Activated effector memory CD4-positive, alpha-beta T cell treated with anti-CD3 and anti-CD28 coated beads, Interleukin-2, amount 50 U/mL, for 16 hours (primary cell): ENCODE data around the gene SLCO4A1.
A peak's percentile ranks its signal among the peaks of the same experiment; 100 is the strongest.

Experiments
- DNase-seq: peaks from one replicate; pipeline ENCODE4 v3.0.0-alpha.2; 2020

The SLCO4A1 gene

DNA sequence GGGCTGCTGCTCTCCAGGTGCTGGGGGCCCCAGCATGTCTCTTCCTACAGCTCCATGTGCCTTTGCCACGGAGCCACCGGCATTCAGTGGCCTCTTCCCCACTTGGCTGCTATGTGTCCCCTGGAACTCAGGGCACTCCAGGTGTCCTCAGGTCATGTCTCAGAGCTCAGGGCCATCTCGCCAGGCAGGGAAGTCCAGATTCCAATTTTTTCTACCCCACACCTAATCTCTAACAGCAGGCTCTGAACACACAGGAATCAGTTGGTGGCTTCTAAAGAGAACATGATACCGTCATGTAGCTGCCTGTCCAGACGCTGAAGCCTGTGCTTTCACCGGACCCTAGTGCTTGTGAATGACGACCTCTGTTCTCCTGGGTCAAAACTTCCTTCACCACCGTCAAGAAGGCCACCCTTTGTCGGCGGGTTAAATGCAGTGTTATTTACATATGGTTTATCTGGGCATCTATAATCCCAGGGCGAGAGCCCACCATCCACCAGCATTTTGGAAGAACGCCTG lies 4.2 kb upstream of the SLCO4A1 start:
- DNase-seq: no peak

DNA sequence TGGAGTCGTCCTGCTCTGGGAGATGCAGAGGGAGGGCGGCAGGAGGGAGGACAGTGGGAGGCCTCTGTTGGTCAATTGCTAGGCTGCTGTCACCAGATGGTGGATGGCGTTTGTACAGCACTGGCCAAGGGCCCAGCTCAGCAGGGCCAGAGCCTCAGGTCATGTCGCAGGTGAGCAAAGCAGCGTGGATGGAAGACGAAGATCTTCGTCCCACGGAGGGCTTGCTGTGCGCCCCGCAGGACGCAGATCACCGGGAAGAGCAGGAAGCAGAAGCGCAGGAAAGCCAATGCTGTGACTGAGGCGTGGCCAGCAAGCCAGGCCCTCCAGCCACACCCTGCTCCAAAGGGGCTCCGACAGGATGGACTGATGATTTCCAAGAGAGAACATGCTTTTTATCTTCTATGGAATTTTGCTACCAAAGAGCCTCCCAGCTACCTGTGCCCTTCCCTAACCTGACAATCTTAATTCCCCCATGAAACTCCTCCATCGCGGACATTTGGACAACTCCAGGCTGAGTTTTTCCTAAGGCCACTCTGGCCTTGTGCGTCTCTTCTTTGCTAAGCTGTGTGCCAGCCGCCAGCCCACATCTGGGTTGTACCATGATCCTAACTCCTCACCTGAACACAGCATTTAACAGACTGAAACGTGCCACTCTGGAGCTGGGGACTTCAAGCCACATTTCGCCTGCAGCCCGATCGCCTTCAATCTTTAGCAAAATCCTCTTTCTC lies 3.5 kb upstream of the SLCO4A1 start:
- DNase-seq: no peak

DNA sequence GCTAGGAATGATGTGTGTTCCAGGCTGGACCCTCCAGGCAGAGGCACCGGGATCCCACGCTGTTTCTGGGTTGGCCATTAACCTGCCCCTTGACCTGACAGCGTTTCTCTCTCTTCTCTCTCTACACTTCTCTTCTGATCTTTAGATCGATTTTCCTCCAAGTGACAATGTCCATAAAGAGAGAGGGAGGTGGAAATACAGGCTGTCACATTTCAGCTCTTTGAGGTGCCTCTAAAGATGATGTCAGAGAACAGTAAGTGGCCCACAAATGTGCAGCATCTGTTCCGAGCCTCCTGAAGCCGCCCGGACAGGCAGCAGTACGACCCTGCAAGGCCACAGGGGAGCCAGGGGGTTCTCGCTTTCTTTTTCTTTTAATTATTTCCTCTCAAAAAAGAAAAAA lies 2.5 kb upstream of the SLCO4A1 start:
- DNase-seq: no peak

DNA sequence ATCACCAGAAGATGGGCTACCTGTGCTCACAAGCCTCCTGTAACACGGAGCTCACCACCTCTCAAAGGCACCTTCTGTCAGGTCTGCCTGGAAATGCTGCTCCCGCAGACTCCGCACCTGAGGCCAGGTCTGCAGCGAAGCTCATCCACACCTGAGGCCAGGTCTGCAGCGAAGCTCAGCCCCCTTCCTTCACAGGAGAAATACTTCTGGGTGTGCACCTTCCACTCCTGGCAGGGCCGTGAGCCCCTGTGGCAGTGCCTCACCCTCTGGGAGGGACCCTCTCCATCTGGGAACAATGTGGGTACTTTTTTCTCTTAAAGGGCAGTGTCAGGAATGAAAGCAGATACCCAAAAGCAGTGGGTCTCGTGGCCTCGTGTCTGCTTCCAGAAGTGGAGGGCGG lies 1.4 kb upstream of the SLCO4A1 start:
- DNase-seq: no peak

DNA sequence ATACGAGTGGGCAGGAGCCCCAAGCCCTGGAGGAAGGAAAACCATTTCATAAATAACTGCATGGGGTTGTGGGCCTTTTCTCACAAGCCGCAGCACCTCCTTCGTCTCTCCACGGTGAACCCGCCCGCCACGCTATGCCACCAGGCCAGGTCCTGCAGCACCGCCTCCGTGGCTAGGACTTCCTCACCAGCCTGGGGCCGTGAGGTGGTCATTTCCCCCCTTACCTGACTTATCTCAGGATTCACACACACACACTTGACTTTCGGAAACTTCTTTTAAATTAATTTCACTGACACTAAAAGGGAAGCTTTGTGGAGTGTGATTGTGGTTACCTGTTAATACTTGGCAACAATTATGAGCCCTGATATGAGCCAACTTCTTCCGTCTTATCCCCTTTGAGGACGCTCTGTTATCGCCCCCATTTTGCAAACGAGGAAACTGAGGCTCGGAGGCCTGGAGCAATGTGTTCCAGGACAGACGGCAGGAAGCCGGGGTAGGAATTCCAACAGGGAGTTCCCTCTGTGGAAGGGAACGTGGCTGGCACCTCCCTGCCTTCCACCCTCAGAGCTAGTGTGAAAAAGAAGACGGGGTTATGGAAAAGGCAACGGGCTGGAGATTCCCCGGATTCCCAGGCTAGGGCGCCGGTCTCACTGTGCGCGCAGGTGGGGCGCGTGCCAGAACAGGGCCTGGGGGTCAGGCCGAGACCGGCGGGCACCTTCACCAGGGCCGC lies 817 bp upstream of the SLCO4A1 start:
- no peak for DNase-seq

DNA sequence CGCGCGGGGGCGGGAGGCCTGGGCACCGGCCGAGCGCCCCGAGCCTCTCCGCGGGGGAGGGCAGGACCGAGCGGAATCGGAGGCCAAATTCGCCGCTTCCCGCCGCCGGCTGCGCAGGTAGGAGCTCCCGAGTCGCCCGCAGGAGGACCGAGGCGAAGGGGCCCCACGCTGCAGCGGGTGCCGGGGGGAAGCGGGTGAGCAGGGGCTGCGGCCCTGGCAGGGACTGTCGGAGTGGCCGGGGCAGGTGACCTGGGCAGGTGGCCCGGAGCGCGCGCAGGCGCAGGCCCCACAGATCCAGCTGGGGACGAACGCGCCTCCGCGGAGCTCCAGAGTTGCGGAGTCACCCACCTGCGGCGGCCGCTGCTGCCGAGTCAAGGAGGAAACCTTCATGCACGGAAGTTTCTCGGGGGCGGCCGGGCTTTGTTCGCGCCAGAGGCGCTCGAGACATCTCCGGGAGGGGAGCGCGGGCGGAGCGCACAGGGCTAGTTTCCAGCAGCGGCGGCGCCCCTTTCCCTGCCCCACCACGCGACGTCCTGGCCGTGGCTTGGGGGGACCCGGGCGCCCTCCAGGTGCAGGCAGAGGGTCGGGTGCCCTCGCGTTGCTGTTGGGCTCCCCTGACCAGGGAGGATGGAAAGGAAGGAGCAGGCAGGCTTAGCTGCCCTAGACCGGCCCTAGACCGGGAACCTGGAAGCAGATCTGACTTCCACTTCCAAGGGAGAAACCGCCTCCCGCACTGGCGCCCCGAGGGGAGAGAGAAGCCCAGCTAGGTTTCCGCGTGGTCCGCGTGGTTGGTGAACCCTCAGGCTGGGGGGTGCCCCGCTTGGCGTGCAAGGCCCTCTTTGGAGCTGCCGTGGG lies 590 bp downstream of the SLCO4A1 start:
- DNase-seq: peak; percentile 86

DNA sequence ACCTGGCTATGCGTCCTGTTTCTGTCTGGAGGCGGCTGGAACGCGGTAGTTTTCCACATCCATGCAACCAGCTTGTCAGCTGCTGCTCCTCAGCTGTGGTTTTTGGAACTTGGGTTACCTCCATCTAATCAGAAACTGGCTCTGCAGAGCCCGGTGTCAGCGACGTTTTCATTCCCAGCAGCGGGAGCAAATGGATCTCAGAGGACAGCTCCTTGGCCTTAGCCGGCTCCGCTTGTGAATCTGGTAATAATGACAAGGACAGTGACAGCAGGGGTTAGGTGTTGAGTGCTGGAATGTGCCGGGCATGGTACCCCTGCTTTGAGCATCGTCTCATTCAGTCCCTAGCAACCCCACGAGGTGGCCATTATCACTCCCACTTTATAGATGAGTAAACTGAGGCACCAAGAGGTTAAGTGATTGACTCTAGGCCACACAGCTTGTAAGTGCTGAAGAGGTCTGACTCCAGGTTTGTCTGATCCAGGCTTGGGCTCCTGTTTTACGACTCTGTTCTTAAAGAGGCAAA lies 1.3 kb downstream of the SLCO4A1 start:
- DNase-seq: no peak

DNA sequence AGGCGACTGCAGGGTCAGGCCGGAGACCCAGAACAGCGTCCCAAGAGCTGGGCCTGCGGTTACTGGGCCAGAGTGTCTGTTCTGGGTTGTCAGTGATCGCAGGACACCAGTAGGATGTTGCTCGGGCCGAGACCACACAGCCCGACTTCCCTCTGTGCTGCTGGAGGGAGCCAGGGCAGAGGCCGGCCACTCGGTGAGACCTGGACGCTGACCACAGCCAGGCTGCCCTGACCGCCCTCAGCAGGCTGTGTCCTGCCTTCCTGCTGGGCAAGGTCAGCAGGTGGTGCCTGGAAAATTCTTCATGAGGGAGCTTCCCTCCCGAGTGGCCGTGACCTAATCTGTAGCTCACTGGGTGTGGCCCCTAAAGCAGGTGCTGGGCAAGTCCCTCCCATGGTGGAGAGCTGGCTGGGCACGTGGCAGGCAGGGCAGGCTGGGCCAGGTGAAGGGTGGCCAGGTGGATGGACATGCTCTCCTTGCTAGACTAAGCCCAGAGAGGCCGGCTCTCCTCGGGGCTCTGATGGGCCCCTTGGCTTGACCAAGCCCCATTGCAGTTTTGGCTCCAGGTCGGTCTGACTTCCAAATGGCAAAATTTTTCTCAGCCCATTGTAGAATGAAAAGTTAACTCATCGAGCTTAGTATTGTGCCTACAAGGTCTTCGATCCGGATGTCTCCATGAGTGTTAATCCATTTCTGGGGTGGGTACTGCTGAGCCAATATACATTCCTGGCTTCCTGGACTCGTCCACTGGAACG lies 1.9 kb downstream of the SLCO4A1 start:
- DNase-seq: no peak

DNA sequence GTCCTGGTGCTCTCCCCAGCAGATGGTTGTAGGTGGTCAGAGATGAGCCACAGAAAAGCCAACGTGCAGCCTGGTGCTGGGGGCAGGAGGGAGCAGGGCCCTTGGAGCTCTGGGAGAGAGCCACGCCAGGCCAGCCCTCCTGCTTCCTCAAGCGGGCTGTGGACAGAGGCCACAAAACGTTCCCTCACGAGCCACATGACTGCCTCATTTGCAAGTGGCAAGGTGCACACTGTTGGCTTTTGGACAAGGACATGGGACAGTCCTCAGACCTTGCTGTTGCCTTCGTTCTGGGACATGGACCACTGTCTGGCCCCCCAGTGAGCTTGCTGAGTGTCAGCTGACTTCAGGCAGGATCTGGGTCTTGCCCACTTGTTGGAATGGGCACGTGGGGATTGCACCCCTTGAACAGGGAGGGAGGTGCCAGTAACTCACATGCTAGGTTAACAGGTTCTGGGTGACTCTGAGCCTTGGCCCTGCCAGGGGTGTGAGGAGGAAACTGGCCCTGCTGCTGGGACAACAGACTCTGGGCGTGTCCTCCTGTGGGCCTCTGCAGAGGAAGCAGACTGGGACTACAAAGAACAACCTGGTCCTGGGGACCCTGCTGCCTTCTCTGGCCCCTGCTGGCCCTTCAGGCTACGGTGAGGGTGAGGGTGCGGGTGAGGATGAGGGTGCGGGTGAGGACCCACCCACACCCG lies 2.6 kb downstream of the SLCO4A1 start:
- no peak for DNase-seq

DNA sequence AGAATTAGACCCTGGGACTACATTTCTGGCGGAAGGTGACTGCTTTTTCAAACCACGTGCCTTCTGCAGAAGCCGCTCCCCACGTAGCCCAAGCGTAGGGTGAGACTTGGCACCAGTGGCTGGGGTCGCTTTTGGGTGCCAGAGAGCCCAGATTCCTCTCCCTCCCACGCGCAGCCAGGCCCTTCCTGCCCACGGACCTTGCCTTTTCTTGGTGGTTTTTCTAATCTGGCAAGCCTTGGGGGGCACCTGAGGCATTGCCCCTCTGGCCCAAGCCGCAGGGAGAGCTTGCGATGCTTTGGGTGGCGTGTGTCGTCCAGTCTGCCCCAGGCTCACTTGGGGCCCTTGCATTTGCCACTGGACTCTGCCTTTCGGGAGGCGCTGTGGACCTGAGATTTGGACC lies 3.3 kb downstream of the SLCO4A1 start:
- DNase-seq: no peak

DNA sequence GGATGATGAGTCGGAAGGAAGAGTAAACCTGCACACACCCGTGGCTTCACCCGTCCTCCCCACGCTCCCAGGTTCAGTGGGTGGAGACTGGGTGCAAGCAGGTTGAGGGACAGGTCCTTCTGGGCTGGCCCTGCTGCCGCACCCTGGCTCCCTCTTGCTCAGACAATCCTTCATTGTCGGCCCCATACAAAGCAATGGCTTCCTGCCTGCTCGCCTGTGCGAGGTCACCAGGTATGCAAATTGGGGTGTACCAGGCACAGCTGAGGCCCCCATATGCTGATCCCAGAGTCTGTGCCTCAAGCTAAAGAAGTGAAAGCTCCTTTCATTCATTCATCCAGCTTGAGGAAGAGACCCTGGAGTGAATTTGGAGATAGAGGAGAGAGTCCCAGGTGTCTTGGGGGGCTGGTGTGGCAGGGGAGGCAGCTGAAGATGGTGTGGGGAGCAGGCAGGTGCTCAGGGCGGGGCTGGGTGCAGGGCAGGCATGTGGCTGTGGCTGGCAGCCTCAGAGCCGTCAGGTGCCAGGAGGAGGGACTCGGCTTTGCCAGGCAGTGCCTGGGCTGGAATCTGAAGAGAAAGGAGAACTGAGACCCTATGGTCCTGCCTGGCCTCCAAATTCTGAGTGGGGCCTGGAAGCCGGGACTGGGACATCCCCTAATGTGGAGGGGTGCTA lies 4.7 kb downstream of the SLCO4A1 start:
- no peak for DNase-seq

DNA sequence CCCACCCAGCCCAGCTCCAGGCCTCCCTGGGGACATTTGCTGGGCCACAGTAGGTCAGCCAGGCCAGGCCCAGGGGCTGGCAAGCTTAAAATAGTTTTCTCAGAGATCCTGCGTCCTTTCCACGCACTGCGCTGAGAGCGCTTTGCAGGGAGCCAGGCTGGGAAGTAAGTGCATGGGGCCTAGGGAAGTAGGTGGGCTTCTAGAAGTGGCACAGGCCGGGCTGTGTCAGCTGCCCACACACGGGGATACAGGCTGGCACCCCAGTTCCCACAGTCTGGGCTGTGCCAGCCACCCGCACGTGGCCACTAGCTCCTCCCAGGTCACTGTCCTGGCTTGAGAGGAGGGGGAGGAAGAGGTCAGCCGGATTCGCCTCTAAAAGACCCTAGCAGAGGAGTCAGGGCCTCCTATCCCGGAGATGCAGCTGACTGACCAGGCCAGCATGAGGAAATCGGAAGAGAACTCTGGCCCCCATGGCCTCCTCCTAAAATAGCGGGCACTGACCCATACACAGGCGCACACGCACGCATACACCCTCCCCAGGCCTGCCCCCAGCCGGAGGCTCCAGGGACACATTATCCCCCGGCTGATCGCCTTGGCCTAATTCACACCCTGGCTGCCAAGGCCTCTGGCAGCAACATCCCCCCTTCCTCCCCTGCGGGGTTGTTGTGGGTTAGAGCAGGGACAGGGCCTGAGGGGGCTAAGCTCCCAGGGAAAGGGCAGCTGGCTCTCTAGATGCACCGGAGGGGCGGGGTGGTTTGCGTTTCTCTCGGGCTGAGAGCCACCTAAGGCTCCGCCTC lies 5.4 kb downstream of the SLCO4A1 start:
- DNase-seq: no peak

DNA sequence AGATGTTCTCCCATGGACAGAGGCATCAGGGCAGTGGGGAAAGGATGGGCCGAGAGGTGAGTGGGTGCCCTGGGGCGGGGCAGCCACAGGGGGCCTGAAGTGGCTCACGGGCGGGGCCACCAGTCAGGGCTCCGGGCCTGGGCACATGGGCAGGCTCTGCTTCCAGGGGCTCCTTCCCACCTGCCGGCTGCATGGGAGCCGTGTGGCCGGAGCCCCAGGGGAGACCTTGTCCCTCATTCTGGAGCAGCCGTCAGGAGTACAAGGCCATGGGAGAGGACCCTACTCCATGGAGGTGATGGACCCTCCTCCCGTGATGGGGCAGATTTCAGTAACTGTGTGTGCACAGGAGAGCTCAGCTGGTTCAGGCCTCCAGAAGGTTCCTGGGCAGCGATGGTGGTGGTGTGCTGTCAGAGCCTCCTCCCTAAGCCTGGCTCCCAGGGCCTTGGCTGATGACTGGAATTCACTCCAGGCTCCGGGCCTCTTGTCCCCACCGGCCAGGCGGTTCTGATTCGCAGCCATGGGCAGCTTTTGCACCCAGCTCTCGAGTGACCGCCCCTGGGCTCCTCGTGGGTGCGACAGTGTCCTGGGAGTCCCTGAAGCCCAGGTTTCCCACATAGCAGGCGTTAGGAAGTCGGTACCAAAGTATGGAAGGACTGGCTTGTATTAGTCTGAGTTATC lies 6.2 kb downstream of the SLCO4A1 start:
- DNase-seq: no peak

DNA sequence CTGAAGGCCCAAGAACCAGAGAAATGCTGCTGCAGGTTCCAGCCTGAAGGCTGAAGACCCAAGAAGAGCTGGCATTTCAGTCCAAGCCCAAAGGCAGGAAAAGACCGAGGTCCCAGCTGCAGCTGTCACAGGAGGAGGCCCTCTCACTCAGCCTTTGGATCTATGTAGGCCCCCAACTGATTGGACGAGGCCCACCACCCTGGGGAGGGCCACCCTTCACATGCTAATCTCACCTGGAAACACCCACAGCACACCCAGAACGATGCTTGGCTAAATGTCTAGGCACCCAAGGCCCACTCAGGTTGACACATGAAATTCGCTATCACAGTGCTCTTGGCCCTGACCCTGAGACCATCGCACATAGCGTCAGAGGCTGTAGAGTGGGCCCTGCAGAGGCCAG lies 6.8 kb downstream of the SLCO4A1 start:
- DNase-seq: no peak

DNA sequence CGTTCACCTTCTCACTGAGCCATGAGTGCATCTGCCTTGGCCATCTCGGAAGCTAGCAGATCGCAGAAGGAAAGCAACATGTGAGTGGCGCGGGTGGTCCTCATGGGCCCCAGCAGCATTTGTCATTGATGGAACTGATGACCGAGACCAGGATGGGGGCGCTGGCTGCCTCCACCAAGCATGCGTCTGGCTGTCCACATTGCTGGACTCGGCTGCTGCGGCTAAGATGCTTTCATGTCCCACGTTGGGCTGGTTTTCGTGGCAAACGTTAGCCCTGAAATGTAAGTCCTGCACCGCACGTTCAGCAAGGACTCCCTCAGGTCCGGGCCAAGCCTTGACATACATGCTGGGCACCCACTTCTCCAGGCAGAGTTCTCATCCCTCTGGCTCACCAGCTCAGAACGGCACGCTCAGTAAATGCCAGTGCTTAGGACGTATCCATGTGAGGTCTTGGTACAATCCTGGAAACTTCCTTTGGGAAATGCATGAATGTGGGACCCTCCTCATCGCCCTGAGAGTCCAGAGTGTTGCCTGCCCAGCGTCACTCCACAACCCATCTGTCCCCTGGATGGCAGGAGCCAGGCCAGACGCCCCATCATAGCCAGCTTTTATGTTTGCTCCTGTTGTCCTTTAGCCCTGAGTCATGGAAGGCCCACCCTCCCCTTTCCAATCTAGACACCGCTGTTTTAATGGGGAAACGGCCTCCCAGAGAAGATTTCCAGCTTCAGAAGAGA lies 8.4 kb downstream of the SLCO4A1 start:
- DNase-seq: no peak

DNA sequence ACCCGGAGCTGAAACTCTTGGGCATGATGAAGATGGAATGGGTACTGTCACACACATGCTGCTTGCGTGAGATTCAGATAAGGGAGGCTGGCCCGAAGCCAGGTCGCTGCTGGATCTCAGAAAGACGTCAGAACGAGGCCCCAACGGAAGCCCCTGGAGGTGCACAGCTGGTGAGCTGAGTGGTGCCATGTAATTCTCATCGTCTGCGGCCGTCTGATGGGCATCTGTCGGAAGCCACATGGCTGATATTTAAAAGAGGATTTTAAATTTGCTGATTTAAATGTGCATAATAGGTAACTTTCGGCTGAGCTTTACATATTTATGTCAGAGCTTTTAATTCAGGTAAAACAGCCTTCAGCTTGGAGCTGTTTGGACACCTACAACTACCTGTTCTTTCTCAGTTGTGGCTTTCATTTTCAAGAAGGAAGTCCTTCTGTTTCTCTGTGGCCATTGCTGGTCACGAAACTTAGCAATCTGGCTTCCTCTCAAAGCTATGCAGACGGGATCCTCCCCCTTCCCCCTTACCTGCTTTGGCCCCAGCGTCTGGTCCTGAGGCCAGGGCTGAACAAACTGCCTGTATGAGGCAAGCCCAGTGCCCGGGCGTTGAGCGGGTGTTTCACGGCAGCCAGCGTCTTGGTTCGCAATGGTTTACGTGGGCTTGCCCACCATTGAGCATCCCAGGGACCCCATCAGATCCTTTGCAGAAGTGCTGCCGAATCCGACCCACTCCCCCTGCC lies 9.2 kb downstream of the SLCO4A1 start:
- DNase-seq: peak; percentile 92

DNA sequence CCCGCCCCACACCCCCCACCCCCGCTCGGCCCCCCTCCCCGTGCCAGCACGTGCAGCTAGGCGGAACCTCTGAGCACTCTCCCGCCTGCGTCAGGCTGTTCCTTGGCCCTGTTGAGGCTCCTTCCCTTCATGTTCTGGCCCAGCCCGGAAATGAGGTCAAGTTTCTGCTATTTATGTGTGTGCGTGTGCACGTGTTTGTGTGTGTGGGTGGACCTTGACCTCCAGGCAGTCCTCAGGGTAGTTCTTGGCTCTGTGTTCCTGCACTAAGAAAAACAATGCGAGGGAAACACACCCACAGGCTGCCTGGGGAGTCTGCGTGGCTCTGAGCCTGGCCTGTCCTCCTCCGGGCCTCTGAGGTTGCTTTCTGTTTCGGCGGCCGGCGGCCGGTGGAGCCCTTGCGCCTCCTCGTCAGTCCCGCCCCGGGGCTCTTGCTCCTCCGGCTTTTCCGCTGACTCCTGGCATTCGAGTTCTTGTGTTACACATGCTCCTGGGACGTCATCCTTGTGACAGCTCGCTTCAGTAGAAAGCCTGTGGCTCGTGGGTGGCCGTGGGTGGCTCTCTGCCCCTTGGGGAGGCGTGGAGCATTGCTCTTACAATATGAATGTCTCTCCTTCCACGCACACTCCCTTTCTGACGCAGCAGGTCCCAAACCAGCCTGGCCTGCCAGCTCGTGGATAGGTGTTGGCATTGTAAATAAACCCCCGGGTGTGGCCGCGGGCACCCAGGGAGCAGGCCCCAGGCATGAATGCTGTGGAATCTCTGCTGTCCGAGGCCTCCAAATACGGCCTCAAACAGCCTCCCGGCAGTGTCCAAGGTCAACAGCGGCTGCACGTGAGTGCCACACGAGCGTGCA lies 10.0 kb downstream of the SLCO4A1 start:
- DNase-seq: peak; percentile 86
